Activated effector memory CD4-positive, alpha-beta T cell treated with Interleukin-2 at 50 U/mL for 16 hours (primary cell): ENCODE measurements around the gene TEX101.
A peak's percentile ranks its signal among the peaks of the same experiment; 100 is the strongest.

Source experiments
- DNase-seq: peaks from one replicate; pipeline ENCODE4 v3.0.0-alpha.2; 2020

TEX101 gene

DNA sequence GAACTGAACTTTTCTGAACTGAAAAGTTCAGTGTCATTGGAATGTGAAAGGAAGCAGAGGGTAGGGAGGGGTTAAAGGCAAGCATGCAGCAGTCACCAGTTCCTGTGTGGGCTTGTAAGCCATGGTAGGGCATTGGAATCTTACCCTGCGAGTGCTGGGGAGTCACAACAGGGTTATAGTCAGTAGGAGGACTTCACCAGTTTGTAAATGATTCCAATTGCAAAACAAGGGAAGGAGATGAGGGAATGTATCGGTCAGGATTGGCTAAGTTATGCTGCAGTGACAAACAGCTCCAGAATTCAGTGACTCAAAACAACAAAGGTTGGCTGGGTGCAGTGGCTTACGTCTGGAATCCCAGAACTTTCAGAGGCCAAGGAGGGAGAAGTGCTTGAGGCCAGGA lies 37.9 kb downstream of the TEX101 start:
- no peak for DNase-seq

- no peak for DNase-seq
Measured at GRCh38 chr19:43454031-43454430, 39.3 kb downstream of the TEX101 start.

DNA sequence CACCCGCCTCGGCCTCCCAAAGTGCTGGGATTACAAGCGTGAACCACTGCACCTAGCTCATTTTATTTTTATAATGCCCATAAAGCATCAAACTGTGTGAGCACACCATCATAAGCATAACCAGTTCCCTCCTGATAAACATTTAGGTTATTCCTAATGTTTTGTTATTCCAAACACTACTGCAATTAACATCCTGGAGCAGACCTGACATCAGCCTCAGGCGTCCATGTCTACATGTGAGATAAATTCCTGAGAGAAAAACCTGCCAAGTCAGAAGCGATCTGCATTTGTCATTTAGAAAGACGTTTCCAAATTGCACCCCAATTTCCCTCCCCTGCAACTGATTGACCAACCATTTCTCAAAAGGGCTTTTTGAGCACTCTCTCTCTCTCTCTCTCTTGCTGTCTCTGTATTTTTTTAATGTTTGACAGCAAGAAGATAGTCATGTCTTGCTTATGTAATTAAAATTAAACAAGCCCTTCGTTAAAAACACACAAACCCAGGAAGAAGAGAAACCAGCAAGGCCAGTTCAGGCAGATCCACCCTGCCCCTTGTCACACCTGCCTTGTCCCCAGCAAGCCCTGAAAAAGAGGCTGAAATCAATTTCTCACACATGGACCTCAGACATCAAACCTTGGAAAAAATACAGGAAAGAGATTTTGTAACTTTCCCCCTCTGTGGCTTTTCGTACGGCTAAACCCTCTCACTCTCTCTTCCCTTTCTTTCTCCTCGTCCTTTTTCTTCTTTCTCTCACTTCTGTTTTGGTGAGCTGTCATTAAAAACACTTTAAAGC lies 40.8 kb downstream of the TEX101 start:
- DNase-seq = no peak

- DNase-seq = no peak
Measured at GRCh38 chr19:43457809-43458208, 43.1 kb downstream of the TEX101 start.

- DNase-seq = no peak
Measured at GRCh38 chr19:43460362-43461016, 45.8 kb downstream of the TEX101 start.

- no peak for DNase-seq
Measured at GRCh38 chr19:43461303-43461702, 46.6 kb downstream of the TEX101 start.

DNA sequence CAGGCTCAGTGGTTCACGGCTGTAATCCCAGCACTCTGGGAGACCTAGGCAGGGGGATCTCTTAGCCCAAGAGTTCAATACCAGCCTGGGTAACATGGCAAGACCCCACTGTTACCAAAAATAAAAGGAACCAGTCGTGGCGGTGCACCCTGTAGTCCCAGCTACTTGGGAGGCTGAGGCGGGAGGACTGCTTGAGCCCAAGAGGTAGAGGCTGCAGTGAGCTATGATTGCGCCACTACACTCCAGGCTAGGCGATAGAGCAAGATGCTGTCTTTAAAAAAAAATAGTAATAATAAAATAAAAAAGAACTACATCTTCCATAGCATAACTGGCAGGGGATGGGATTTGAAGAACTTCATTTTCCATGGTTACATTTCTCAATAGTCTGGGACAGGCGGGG lies 47.7 kb downstream of the TEX101 start:
- DNase-seq = no peak

DNA sequence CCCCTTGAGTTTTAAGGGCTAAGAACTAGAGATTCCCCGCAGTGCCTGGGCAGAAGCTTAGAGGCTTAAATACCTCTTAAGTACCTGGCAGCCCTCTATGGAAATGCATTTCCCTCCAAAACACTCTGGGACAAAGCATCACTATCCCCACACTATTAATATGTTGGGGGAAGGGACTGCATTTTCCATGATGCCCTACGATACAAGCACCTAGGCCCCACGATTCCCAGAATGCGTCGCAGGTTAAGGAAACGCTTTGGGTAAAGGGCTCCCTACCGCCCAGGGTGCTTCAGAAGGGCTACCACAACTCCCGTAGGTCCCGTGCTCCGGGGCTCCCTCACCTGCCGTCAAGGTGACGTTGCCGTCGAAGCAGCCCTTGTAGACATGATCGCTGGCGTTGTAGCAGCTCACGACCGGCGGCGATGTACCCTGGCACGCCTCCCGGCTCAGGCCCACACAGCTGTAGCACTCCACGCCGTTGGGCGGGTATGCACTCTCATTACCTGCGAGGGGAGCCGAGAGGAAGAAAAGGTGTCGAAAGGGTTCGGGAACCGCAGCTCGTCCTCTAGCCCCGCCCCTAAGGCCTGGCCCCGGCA lies 48.2 kb downstream of the TEX101 start:
- no peak for DNase-seq

DNA sequence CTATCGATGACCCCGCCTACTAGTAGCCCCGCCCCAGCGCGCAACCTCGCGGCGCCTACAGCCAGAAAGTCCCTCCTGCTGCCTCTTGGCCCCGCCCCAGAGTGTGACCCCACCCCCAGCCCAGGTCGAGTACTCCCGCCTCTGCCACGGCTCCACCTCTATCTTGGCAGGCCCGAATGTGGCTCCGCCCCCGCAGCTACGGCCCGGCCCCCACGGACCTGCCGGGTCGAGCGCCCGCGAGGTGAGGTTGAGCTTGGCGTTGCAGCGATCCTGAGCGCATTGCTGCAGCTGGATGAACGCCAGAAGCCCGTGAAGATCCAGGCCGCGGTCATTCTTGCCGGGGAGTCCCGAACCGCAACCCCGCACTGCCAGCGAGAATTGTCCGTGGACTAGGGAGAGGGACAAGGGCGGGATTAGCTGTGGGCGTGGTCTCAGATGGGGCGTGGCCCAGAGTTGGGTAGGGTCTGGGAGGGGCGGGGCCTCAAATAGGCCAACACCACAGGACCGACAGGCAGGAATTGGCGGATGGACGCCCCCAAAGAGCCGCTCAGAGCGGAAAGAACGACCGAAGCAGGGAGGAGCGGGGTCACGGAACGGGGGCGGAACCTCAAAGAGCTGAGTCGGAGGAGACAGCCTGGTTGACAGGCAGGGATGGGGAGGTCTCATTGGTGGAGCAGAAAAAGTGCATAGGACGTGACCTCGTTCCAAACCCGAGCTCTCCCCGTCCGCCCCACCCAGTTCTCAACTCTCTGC lies 48.9 kb downstream of the TEX101 start:
- peak; percentile 99 for DNase-seq

GRCh38 chr19:43464134-43464775 lies 49.6 kb downstream of the TEX101 start:
- no peak for DNase-seq

DNA sequence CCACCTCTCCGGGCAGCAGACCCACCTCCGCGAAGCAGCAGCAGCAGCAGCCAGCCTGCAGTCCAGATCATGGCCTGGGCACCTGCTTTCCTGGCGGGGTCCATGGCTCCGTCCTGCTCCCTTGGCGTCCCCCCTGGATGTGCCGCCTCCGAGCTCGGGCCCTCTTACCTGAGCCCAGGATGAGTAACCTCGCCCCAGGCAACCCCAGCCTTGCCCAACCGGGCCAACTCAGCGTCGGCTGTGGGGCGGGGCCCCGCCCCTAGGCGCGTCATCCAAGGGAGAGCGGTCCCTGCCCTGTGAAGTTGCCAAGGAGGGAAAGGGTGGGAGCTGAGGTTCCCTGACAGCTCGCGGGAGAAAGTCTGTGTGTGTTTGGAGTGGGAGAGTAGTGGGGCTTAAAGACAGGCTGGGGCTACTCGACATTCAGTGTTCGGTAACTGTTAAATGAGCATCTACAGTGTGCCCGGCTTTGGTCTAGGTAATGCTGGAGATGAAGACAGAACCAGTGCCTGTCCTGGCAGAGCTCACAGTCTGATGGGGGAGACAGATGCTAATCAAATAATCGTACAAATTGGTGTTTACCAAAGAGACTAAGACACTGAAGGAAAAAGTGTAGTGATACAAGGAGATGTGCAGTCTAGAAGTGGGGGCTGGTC lies 50.9 kb downstream of the TEX101 start, which contains the start of gene LYPD3:
Gene LYPD3, minus strand, starts transcription at position 141 of the 653 bp plus-strand sequence. Its CDS starts 37 bp downstream, at position 104.
- no peak for DNase-seq

DNA sequence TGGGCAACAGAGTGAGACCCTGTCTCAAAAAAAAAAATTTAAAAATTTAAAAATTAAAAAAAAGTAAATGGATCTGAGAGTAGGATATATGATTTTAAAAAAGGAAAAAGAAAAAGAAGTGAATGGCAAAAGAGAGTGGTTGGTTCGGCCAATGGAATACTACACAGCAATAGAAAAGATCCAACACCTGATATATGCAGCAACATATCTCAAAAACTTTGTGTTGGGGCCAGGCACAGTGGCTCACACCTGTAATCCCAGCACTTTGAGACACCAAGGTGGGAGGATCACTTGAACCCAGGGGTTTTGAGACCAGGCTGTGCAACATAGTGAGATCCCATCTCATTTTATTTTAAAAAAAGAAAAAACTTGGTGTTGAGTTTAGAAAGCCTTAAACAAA lies 52.1 kb downstream of the TEX101 start:
- no peak for DNase-seq

- no peak for DNase-seq
Measured at GRCh38 chr19:43467276-43467675, 52.6 kb downstream of the TEX101 start.

- no peak for DNase-seq
Measured at GRCh38 chr19:43467730-43468129, 53.0 kb downstream of the TEX101 start.
